Caco-2 (cell line): ENCODE data around the gene ID3. TPM values are rescaled to one million over a fixed set of nuclear protein-coding genes. Genes with fewer than 3 reads are reported as not detected.

Experiments
- BruUV-seq: library from RNA; stranded (reverse); fragments of 400-500 nt; replicated peaks from 2 replicates; lab custom pipeline; 2021; lab: Mats Ljungman, UMichigan
- CTCF ChIA-PET: fragments of 300-600 bp; sonication (Branson Sonifier 250); formaldehyde crosslinking; loops from one replicate; lab custom pipeline; 2022; ENCODE audit warnings: antibody characterized with exemption; lab: Charles Lee
- POLR2A ChIA-PET: fragments of 300-600 bp; sonication (Branson Sonifier 250); formaldehyde crosslinking; loops from one replicate; lab custom pipeline; 2022; ENCODE audit warnings: antibody characterized with exemption; lab: Charles Lee
- DNase-seq, 2 experiments: peaks; one replicate each; pipeline versions ENCODE4 v3.0.0 to v3.0.0-alpha.2; 2020 to 2022
- H3K27me3 ChIP-seq: replicated peaks from 2 replicates; pipeline ENCODE4 v1.6.0; 2011; ENCODE audit warnings: low read length; ENCODE audit not compliant: control insufficient read depth, insufficient read depth
- H3K36me3 ChIP-seq: 2 replicates; pipeline ENCODE4 v1.5.1; 2011; ENCODE audit warnings: low read length; ENCODE audit not compliant: control insufficient read depth, insufficient read depth
- H3K4me1 ChIP-seq: fragments of 250-450 bp; sonication (Bioruptor Pico); 2 replicates; pipeline ENCODE4 v1.5.1; 2020; ENCODE audit warnings: mild to moderate bottlenecking
- H3K4me3 ChIP-seq: 2 replicates; pipeline ENCODE4 v1.5.1; 2011; ENCODE audit warnings: low read depth, mild to moderate bottlenecking, control low read depth, low read length
- H3K9me3 ChIP-seq: fragments of 250-450 bp; sonication (Bioruptor Pico); 2 replicates; pipeline ENCODE4 v1.5.1; 2020; ENCODE audit warnings: mild to moderate bottlenecking, moderate library complexity
- H3K27ac Mint-ChIP-seq: one replicate; pipeline ENCODE4 v1.8.0; 2022; ENCODE audit warnings: mixed read lengths; ENCODE audit not compliant: unreplicated experiment
- H3K27me3 Mint-ChIP-seq: one replicate; pipeline ENCODE4 v1.8.0; 2022; ENCODE audit warnings: mixed read lengths; ENCODE audit not compliant: insufficient read depth, unreplicated experiment
- H3K36me3 Mint-ChIP-seq: one replicate; pipeline ENCODE4 v1.8.0; 2022; ENCODE audit warnings: mild to moderate bottlenecking, mixed read lengths; ENCODE audit not compliant: insufficient read depth, unreplicated experiment
- H3K4me1 Mint-ChIP-seq: one replicate; pipeline ENCODE4 v1.8.0; 2022; ENCODE audit warnings: low read depth, mixed read lengths; ENCODE audit not compliant: unreplicated experiment
- H3K4me3 Mint-ChIP-seq: one replicate; pipeline ENCODE4 v1.8.0; 2022; ENCODE audit warnings: mild to moderate bottlenecking, moderate library complexity, mixed read lengths; ENCODE audit not compliant: unreplicated experiment
- H3K9me3 Mint-ChIP-seq: one replicate; pipeline ENCODE4 v1.8.0; 2022; ENCODE audit warnings: mixed read lengths; ENCODE audit not compliant: unreplicated experiment
- intact Hi-C: fragments of 100-400 bp; cut with micrococcal nuclease; formaldehyde crosslinking; loops from one replicate; pipeline ENCODE4 v1.10.0; 2022; ENCODE audit not compliant: unreplicated experiment
- total RNA-seq: library from RNA; stranded (reverse); gene quantifications from 2 replicates; pipeline ENCODE4 v1.2.3, GENCODE V29; 2022
- TF ChIP-seq, protein P1 (sequence below), 2 experiments: fragments of 200-600 bp in 1 of 2; IDR thresholded peaks; 1 replicate in 1 of 2; 2 replicates in 1 of 2; pipeline versions ENCODE4 v1.5.1 to v1.8.0; 2011 to 2022; ENCODE audit warnings: antibody characterized with exemption in 1 of 2, control low read depth in 1 of 2, inconsistent platforms in 1 of 2, low read depth in 1 of 2, low read length in 1 of 2, mild to moderate bottlenecking in 1 of 2, moderate library complexity in 1 of 2; ENCODE audit not compliant: insufficient read depth in 1 of 2, severe bottlenecking in 1 of 2, unreplicated experiment in 1 of 2

Gene ID3
- total RNA-seq, 1 experiment from 2014 or later, result 13.7 TPM

DNA sequence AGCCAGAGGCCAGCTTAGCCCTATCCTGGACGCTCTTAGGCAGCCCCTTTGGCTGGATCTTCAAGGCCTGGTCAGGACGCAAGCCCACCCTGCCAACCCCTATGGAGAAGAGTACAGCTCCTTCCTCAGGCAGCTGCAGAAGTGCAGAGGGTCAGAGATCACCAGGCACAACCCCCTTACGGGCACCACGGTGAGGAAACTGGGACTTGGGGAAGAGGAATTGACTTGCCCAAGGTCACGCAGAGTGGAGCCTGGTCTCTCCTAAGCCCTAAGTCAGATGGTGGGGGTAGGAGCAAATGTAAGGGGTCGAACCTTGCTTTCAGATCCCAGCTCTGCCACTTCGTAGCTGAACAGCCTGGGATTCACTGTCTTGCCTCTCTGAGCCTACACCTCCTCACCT lies 31.9 kb downstream of the ID3 start:
- Mint-ChIP-seq H3K4me3 (no peak overlapping the region), H3K9me3 (no peaks in the 10 kb centered on the region), H3K27ac (no peak overlapping the region), H3K36me3 (no peaks in the 10 kb centered on the region), H3K4me1 (no peaks in the 10 kb centered on the region), H3K27me3 (no peaks in the 10 kb centered on the region)
- no peaks in the 10 kb centered on the region for H3K27me3 ChIP-seq
- H3K4me3 ChIP-seq, result no peak overlapping the region
- no TSS peak for BruUV-seq
- no peak for DNase-seq
- H3K4me1 ChIP-seq, result peaks cover 16% of the 10 kb centered on the region
- intact Hi-C loops, result no loop called here
- no peaks in the 10 kb centered on the region for H3K9me3 ChIP-seq
- H3K36me3 ChIP-seq, result no peaks in the 10 kb centered on the region; the same call in 1 of the 2 replicates
- POLR2A ChIA-PET, result no interaction called here
- CTCF ChIA-PET, result interaction anchor here (0.5 kb wide), 1 partner anchor 148 kb away, joined by 4 read pairs; no protein-coding TSS in a partner anchor
- TF ChIP-seq, protein P1, sequence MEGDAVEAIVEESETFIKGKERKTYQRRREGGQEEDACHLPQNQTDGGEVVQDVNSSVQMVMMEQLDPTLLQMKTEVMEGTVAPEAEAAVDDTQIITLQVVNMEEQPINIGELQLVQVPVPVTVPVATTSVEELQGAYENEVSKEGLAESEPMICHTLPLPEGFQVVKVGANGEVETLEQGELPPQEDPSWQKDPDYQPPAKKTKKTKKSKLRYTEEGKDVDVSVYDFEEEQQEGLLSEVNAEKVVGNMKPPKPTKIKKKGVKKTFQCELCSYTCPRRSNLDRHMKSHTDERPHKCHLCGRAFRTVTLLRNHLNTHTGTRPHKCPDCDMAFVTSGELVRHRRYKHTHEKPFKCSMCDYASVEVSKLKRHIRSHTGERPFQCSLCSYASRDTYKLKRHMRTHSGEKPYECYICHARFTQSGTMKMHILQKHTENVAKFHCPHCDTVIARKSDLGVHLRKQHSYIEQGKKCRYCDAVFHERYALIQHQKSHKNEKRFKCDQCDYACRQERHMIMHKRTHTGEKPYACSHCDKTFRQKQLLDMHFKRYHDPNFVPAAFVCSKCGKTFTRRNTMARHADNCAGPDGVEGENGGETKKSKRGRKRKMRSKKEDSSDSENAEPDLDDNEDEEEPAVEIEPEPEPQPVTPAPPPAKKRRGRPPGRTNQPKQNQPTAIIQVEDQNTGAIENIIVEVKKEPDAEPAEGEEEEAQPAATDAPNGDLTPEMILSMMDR (IDR thresholded peaks at IDR 0.05; ENCODE audit: insufficient read depth in 1 of 2, low read depth in 1 of 2, low read length in 1 of 2, severe bottlenecking in 1 of 2, unreplicated experiment in 1 of 2), result no peak

DNA sequence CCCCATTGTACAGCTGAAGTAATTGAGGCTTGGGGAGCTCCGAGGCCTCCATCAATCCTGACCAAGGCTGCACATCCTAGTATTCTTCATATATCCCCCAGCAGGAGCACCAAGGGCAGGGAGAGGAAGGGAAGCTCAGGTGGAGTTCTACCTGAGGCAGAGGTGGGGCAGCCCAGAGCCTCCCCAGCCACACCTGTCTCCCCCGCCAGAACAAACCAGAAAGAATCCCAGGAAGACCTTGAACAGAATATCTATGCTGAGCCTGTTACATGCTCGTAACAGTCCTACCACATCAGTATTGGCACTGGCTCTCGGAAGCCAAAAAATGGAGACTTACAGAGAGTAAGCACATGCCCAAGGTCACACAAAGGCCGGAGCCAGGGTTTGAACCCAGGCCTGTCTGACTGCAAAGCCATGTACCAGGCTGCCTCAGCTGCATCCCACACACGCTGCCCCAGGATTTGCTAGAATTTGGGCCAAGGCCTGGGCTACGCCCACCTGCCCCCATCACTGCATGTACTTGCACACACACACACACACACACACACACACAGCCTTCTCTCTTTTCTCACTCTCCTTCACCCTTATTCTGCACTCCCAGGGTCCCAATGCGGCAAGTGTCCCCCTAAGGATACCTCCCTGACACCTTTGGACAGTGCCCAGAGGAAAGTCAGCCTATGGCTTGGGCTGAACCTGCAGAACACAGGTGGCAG lies 32.8 kb downstream of the ID3 start:
- Histone ChIP-seq H3K36me3 (no peaks in the 10 kb centered on the region; the same call in 1 of the 2 replicates), H3K4me3 (no peak overlapping the region), H3K9me3 (no peaks in the 10 kb centered on the region), H3K4me1 (peaks cover 8% of the 10 kb centered on the region), H3K27me3 (no peaks in the 10 kb centered on the region)
- intact Hi-C loops, result no loop called here
- Mint-ChIP-seq H3K27ac (no peak overlapping the region), H3K4me1 (no peaks in the 10 kb centered on the region), H3K36me3 (peaks cover 4% of the 10 kb centered on the region), H3K4me3 (no peak overlapping the region), H3K27me3 (no peaks in the 10 kb centered on the region), H3K9me3 (no peaks in the 10 kb centered on the region)
- BruUV-seq, result no TSS peak
- no peak for DNase-seq
- POLR2A ChIA-PET, result no interaction called here
- TF ChIP-seq, protein P1 (IDR thresholded peaks at IDR 0.05; ENCODE audit: insufficient read depth in 1 of 2, low read depth in 1 of 2, low read length in 1 of 2, severe bottlenecking in 1 of 2, unreplicated experiment in 1 of 2), result no peak
- CTCF ChIA-PET, result no interaction called here

DNA sequence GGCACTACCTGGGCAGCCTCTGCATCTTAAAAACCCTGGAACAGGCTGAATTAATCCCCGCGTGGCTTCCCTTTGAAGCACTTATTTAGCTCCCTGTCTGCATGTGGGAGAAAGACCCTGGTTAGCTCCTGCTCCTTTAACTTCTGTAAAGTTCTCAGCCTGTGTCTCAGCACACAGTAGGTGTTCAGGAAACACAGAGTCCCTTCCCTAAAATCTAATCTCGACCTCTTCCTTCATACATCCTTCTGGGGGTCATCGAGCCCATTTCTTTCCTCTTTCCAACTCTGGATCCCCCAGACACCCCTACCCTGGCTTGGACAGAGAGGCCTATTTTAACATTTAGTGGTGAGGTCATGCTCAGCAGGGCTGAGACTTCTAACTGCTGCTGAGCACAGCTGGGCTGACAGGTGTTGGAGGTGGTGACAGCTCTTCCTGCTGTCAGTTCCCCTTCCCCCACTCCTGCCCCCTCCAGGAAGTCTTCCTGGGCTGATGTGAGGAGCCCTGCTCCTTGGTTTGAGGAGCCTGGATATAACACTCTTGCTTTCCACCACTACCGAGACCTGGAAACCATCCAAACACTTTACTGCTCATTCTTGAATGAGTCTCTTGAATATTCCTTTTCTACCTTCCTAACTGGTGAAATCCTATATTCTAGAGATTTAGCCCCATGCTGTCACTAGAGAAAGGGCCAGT lies 33.6 kb downstream of the ID3 start:
- intact Hi-C loops, result no loop called here
- no peak overlapping the region for H3K4me3 ChIP-seq
- H3K4me1 ChIP-seq, result peaks cover 7% of the 10 kb centered on the region; the same call in 1 of the 2 replicates
- no peaks in the 10 kb centered on the region for H3K27me3 Mint-ChIP-seq
- no peaks in the 10 kb centered on the region for H3K9me3 ChIP-seq
- no peaks in the 10 kb centered on the region for H3K9me3 Mint-ChIP-seq
- no peak overlapping the region for H3K27ac Mint-ChIP-seq
- H3K27me3 ChIP-seq, result no peaks in the 10 kb centered on the region
- ChIA-PET POLR2A (no interaction called here), CTCF (interaction anchor here (0.6 to 1.1 kb wide), 2 partner anchors 12 to 109 kb away, joined by 3 read pairs; no protein-coding TSS in a partner anchor)
- no peaks in the 10 kb centered on the region; the same call in 1 of the 2 replicates for H3K36me3 ChIP-seq
- H3K4me1 Mint-ChIP-seq, result no peaks in the 10 kb centered on the region
- H3K4me3 Mint-ChIP-seq, result no peak overlapping the region
- H3K36me3 Mint-ChIP-seq, result peaks cover 11% of the 10 kb centered on the region
- no TSS peak for BruUV-seq
- TF ChIP-seq, protein P1 (IDR thresholded peaks at IDR 0.05; ENCODE audit: insufficient read depth in 1 of 2, low read depth in 1 of 2, low read length in 1 of 2, severe bottlenecking in 1 of 2, unreplicated experiment in 1 of 2), result no peak
- no peak for DNase-seq
